GM10248 (cell line): ENCODE results near the gene SDR42E2.

ENCODE experiments used
- CTCF ChIA-PET: fragments of 300-600 bp; sonication (Branson Sonifier 250); formaldehyde crosslinking; extraction: SDS; loops from one replicate; lab custom pipeline; 2021; ENCODE audit warnings: antibody characterized with exemption; lab: Yijun Ruan, JAX
- POLR2A ChIA-PET: fragments of 350-650 bp; sonication (Branson Sonifier 250); formaldehyde crosslinking; extraction: SDS; loops from one replicate; lab custom pipeline; 2020; ENCODE audit warnings: antibody characterized with exemption; lab: Yijun Ruan, JAX
- DNase-seq: peaks from one replicate; pipeline ENCODE4 v3.0.0; 2012; ENCODE audit errors: extremely low spot score
- TF ChIP-seq, protein P1 (sequence below): IDR thresholded peaks from 2 replicates; pipeline ENCODE4 v1.5.1; 2012; ENCODE audit warnings: mild to moderate bottlenecking, low read depth; ENCODE audit errors: extremely low read depth, missing control alignments, control extremely low read depth

The SDR42E2 gene

DNA sequence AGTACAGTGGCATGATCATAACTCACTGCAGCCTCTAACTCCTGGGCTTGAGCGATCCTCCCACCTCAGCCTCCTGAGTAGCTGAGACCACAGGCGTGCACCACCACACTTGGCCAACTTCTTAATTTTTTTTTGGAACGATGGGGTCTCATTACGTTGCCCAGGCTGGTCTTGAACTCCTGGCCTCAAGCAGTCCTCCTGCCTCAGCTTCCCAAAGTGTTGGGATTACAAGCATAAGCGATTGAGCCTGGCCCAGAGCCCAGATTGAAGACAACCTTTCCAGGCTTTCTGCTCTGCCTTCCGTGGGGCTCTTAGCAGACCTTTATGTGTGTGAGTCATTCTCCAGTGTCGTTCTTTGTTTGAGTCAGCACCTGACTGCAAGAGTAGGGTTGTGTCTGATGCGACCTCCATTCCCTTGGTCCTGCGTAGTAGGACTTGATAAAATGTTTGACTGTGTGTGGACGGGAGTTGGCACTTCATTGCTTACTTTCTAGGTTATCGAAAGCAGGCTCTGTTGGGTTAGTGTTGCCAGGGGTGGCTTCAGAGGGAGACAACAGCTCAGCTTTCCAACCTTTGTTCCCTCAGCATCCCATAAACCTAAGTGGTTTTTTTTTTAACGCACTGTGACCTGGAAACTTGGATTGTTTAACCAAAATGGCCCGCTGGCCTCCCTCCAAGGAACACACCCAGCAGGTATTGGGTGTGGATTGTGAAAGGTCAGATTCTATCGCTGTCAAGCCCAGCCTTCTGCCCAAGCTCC is 70.2 kb downstream of the SDR42E2 start:
- CTCF ChIA-PET: interaction anchor here (1.5 kb wide), 1 partner anchor 26 kb away, joined by 3 read pairs; the partner anchor contains the start of gene EEF2K
- no peak for DNase-seq
- POLR2A ChIA-PET: no interaction called here

DNA sequence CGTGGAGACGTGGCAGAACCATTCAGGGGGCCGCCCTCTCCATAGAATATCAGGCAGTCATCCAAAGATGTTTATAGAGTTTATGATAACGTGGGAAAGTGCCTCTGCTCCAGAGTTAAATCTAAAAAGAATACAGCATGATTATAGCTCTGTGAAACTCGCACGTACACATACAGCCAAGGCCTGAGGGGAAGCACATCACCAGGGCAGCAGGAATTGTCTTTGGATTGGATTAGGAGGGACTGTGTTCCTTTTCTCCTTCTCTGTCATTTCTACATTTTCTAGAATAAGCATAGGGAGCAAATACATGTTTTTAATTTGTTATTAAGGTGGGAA is 70.7 kb downstream of the SDR42E2 start:
- ChIA-PET CTCF (interaction anchor here (1.5 kb wide), 2 partner anchors 14 to 26 kb away, joined by 3 to 4 read pairs; partner anchors contain the start of gene EEF2K), POLR2A (no interaction called here)
- no peak for DNase-seq
- TF ChIP-seq, protein P1, sequence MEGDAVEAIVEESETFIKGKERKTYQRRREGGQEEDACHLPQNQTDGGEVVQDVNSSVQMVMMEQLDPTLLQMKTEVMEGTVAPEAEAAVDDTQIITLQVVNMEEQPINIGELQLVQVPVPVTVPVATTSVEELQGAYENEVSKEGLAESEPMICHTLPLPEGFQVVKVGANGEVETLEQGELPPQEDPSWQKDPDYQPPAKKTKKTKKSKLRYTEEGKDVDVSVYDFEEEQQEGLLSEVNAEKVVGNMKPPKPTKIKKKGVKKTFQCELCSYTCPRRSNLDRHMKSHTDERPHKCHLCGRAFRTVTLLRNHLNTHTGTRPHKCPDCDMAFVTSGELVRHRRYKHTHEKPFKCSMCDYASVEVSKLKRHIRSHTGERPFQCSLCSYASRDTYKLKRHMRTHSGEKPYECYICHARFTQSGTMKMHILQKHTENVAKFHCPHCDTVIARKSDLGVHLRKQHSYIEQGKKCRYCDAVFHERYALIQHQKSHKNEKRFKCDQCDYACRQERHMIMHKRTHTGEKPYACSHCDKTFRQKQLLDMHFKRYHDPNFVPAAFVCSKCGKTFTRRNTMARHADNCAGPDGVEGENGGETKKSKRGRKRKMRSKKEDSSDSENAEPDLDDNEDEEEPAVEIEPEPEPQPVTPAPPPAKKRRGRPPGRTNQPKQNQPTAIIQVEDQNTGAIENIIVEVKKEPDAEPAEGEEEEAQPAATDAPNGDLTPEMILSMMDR: no peak

More for the DNA sequence above, 70.2 kb downstream of the SDR42E2 start:
- TF ChIP-seq, protein P1: no peak

DNA sequence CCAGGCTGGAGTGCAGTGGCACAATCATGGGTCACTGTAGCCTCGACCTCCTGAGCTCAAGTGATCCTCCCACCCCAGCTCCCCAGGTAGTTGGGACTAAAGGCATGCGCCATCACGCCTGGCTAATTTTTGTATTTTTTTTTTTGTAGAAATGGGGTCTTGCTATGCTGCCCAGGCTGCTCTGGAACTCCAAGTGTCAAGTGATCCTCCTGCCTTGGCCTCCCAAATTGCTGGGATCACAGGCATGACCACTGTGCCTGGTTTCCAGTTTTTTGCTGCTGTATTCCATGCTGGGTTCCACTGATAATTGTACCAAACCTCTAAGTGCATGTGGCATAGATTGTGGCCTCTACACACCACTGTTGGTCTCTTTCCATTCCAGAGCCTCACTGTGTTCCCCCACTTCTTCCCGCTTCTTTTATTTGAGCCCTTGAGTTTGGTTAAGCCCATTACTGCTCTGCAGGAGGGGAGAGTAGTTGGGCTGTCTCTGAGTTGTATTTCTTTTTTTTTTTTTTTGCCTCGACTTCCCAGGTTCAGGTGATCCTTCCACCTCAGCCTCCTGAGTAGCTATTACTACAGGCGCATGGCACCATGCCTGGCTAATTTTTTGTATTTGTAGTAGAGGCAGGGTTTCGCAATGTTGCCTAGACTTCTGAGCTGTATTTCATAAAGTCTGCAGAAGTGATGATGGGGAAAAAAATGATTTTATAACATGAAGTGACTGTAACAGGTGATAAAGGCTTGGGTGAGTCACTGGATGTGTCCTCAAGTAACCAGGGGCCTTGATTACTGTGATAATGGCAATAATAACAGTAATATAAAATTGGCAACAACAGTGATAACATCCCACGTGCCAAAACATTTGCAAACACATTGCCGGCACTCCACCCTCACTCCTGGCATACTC is 73.8 kb downstream of the SDR42E2 start:
- TF ChIP-seq, protein P1: no peak
- ChIA-PET POLR2A (no interaction called here), CTCF (interaction anchor here (1.1 to 2.4 kb wide), 2 partner anchors 16 to 31 kb away, joined by 3 to 7 read pairs; partner anchors contain the start of gene EEF2K)
- no peak for DNase-seq

DNA sequence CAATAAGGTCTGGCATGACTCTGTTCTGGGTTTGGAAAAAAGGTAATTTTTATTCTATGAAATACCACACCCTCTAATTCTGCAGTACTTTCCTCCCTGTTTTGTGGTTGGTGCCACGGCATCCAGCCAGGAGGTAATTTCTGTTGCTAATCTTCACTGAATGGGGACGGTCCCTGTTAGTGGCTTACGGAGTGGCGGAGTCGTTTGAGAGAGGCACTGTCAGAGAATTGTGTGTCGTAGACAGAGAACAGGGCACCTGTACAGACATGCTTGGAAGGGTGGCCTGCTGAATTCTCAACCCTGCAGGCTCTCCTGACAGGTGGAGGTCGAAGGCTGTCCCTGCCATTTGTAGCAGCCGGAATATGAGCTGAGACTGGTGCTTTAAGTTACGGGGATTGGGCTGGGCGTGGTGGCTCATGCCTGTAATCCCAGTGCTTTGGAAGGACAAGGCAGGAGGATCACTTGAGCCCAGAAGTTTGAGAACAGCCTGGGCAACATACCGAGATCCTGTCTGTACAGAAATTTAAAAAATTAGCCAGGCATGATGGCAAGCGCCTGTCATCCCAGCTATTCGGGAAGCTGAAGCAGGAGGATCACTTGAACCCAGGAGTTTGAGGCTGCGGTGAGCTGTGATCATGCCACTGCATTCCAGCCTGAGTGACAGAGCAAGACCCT is 77.0 kb downstream of the SDR42E2 start:
- POLR2A ChIA-PET: interaction anchor here (0.5 kb wide), 1 partner anchor 12 kb away, joined by 5 read pairs; no protein-coding TSS in a partner anchor
- no peak for DNase-seq
- TF ChIP-seq, protein P1: no peak
- CTCF ChIA-PET: interaction anchor here (1.2 kb wide), 1 partner anchor 12 kb away, joined by 5 read pairs; no protein-coding TSS in a partner anchor

DNA sequence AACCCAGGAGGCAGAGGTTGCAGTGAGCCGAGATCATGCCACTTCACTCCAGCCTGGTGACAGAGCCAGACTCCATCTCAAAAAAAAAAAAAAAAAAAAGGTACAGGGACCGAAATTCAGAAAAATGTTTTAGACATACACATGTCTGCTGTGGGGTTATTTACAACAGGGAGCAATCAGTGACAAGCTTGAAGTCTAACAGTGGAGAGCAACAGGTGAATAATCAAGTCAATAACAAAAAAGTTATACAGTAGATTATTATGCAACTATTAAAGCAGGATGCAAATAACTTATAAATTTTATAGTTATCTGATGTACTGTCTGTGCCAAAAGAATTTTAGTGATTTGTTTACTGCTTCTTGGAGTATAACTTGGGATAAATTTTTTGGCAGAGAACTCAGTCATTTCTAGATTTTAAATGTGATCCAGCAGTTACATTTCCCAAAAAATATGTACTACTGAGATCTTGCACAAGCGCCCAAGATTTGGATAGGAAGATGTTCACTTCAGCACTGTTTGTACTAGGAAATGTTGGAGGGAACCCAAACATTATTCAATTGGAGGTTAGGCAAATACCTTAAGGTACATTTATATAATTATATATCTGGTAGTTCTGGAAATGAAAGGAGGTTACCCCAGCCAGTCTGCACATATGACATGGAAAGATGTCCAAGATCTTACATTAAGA is 77.9 kb downstream of the SDR42E2 start:
- no peak for DNase-seq
- ChIA-PET CTCF (interaction anchor here (1.7 kb wide), 1 partner anchor 56 kb away, joined by 8 read pairs; the partner anchor contains the start of gene POLR3E), POLR2A (interaction anchor here (0.5 kb wide), 1 partner anchor 13 kb away, joined by 5 read pairs; no protein-coding TSS in a partner anchor)
- TF ChIP-seq, protein P1: no peak
